IPS-18a (cell line): ENCODE data around the gene TMCO4.
"Not testable (repeated sequence)": the region's sequence is repeated elsewhere in the genome, so short reads cannot be mapped to it uniquely, and the experiment has no call there.

Source experiments
- H3K27ac ChIP-seq: one replicate; pipeline ENCODE4 v1.5.1; 2013; ENCODE audit warnings: low read length
- H3K27me3 ChIP-seq: one replicate; pipeline ENCODE4 v1.6.1; 2013; ENCODE audit warnings: mild to moderate bottlenecking, low read length; ENCODE audit not compliant: control insufficient read depth, insufficient read depth
- H3K36me3 ChIP-seq: one replicate; pipeline ENCODE4 v1.6.1; 2013; ENCODE audit warnings: low read depth, low read length; ENCODE audit not compliant: control insufficient read depth
- H3K4me1 ChIP-seq: one replicate; pipeline ENCODE4 v1.6.1; 2013; ENCODE audit warnings: low read depth, low read length; ENCODE audit not compliant: control insufficient read depth
- H3K4me3 ChIP-seq: one replicate; pipeline ENCODE4 v1.5.1; 2013; ENCODE audit warnings: low read length
- H3K9ac ChIP-seq: one replicate; pipeline ENCODE4 v1.6.1; 2013; ENCODE audit warnings: mild to moderate bottlenecking, low read length, moderate library complexity
- H3K9me3 ChIP-seq: one replicate; pipeline ENCODE4 v1.6.1; 2013; ENCODE audit warnings: low read depth, low read length; ENCODE audit not compliant: control insufficient read depth

TMCO4 gene

GRCh38 chr1:19799230-19800075 lies at the start of gene TMCO4:
TMCO4 (minus strand) TSS chr1:19799916; CDS start chr1:19780758, 19,158 bp downstream.
- peak within 1 kb of the TSS; percentile 49 for H3K4me3 ChIP-seq
- peaks cover 38% of the 10 kb centered on the region for H3K27me3 ChIP-seq
- peaks cover 6% of the 10 kb centered on the region for H3K4me1 ChIP-seq
- no peaks in the 10 kb centered on the region for H3K36me3 ChIP-seq
- H3K27ac ChIP-seq = no peak within 1 kb of the TSS
- no peak within 1 kb of the TSS for H3K9ac ChIP-seq
- no peaks in the 10 kb centered on the region for H3K9me3 ChIP-seq

GRCh38 chr1:19849307-19849706 lies 49.6 kb upstream of the TMCO4 start:
- H3K4me3 ChIP-seq, H3K9me3 ChIP-seq, H3K27ac ChIP-seq, H3K9ac ChIP-seq, H3K4me1 ChIP-seq, H3K27me3 ChIP-seq, H3K36me3 ChIP-seq: not testable (repeated sequence)

- H3K27ac ChIP-seq, H3K4me1 ChIP-seq, H3K27me3 ChIP-seq, H3K36me3 ChIP-seq, H3K9ac ChIP-seq, H3K9me3 ChIP-seq, H3K4me3 ChIP-seq: not testable (repeated sequence)
Observed at GRCh38 chr1:19847334-19847733, 47.6 kb upstream of the TMCO4 start.

- Histone ChIP-seq H3K9ac (no peak overlapping the region), H3K9me3 (no peaks in the 10 kb centered on the region), H3K4me1 (no peaks in the 10 kb centered on the region), H3K27me3 (no peaks in the 10 kb centered on the region), H3K27ac (no peak overlapping the region), H3K4me3 (no peak overlapping the region), H3K36me3 (no peaks in the 10 kb centered on the region)
Observed at GRCh38 chr1:19846338-19846737, 46.6 kb upstream of the TMCO4 start.

- Histone ChIP-seq H3K4me3 (no peak overlapping the region), H3K27me3 (no peaks in the 10 kb centered on the region), H3K27ac (no peak overlapping the region), H3K9ac (no peak overlapping the region), H3K4me1 (no peaks in the 10 kb centered on the region), H3K36me3 (no peaks in the 10 kb centered on the region), H3K9me3 (no peaks in the 10 kb centered on the region)
Observed at GRCh38 chr1:19845555-19845954, 45.8 kb upstream of the TMCO4 start.

GRCh38 chr1:19844731-19845495 lies 45.2 kb upstream of the TMCO4 start:
- Histone ChIP-seq H3K4me3 (no peak overlapping the region), H3K9me3 (no peaks in the 10 kb centered on the region), H3K27me3 (no peaks in the 10 kb centered on the region), H3K27ac (no peak overlapping the region), H3K9ac (no peak overlapping the region), H3K36me3 (no peaks in the 10 kb centered on the region), H3K4me1 (no peaks in the 10 kb centered on the region)

GRCh38 chr1:19840228-19840627 lies 40.5 kb upstream of the TMCO4 start:
- H3K9ac ChIP-seq = no peak overlapping the region
- no peaks in the 10 kb centered on the region for H3K27me3 ChIP-seq
- no peak overlapping the region for H3K4me3 ChIP-seq
- H3K4me1 ChIP-seq = no peaks in the 10 kb centered on the region
- H3K36me3 ChIP-seq = no peaks in the 10 kb centered on the region
- H3K27ac ChIP-seq = no peak overlapping the region
- H3K9me3 ChIP-seq = no peaks in the 10 kb centered on the region

- H3K9me3 ChIP-seq = no peaks in the 10 kb centered on the region
- H3K27ac ChIP-seq = no peak overlapping the region
- no peak overlapping the region for H3K9ac ChIP-seq
- no peaks in the 10 kb centered on the region for H3K4me1 ChIP-seq
- H3K27me3 ChIP-seq = no peaks in the 10 kb centered on the region
- H3K36me3 ChIP-seq = no peaks in the 10 kb centered on the region
- H3K4me3 ChIP-seq = no peak overlapping the region
Observed at GRCh38 chr1:19837866-19838265, 38.1 kb upstream of the TMCO4 start.

- Histone ChIP-seq H3K9me3 (no peaks in the 10 kb centered on the region), H3K27ac (no peak overlapping the region), H3K36me3 (no peaks in the 10 kb centered on the region), H3K9ac (no peak overlapping the region), H3K4me3 (no peak overlapping the region), H3K27me3 (no peaks in the 10 kb centered on the region), H3K4me1 (no peaks in the 10 kb centered on the region)
Observed at GRCh38 chr1:19835578-19835977, 35.9 kb upstream of the TMCO4 start.

GRCh38 chr1:19831441-19831840 lies 31.7 kb upstream of the TMCO4 start:
- H3K4me1 ChIP-seq = no peaks in the 10 kb centered on the region

GRCh38 chr1:19828546-19828945 lies 28.8 kb upstream of the TMCO4 start:
- Histone ChIP-seq H3K27me3 (no peaks in the 10 kb centered on the region), H3K36me3 (no peaks in the 10 kb centered on the region), H3K9me3 (no peaks in the 10 kb centered on the region), H3K4me3 (no peak overlapping the region), H3K4me1 (no peaks in the 10 kb centered on the region), H3K9ac (no peak overlapping the region), H3K27ac (no peak overlapping the region)

More at GRCh38 chr1:19831441-19831840, 31.7 kb upstream of the TMCO4 start:
- H3K4me3 ChIP-seq = no peak overlapping the region
- no peaks in the 10 kb centered on the region for H3K27me3 ChIP-seq
- no peak overlapping the region for H3K9ac ChIP-seq
- H3K36me3 ChIP-seq = no peaks in the 10 kb centered on the region
- H3K27ac ChIP-seq = no peak overlapping the region
- no peaks in the 10 kb centered on the region for H3K9me3 ChIP-seq
